GM11168 (cell line): ENCODE measurements around the gene SGMS1.
"Not testable (repeated sequence)": the region's sequence is repeated elsewhere in the genome, so short reads cannot be mapped to it uniquely, and the experiment has no call there.

Experiments used
- in situ Hi-C: fragments of 300-500 bp; cut with MboI; formaldehyde crosslinking; loops from one replicate; pipeline ENCODE4 v1.12.0; 2022; ENCODE audit warnings: low sequenced_read_pairs; ENCODE audit not compliant: unreplicated experiment

SGMS1 gene

GRCh38 chr10:50390302-50390701 lies 233.5 kb downstream of the SGMS1 start:
- in situ Hi-C loops: no loop called here

DNA sequence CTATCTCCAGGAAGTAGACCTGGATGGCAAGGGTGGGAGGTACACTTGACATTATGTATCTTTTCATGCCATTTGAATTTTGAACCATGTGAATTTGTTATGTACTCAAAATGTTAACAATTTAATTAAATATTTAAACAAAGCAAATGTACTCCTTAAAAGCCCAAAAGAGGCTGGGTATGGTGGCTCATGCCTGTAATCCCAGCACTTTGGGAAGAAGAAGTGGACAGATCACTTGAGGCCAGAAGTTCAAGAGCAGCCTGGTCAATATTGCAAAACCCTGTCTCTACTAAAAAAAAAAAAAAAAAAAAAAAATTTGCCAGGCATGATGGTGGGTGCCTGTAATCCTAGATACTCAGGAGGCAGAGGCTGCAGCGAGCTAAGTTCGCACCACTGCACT lies 235.6 kb downstream of the SGMS1 start:
- in situ Hi-C loops: no loop called here

- in situ Hi-C loops: no loop called here
Measured at GRCh38 chr10:50387732-50388073, 236.1 kb downstream of the SGMS1 start.

GRCh38 chr10:50387007-50387731 lies 236.6 kb downstream of the SGMS1 start:
- in situ Hi-C loops: no loop called here

DNA sequence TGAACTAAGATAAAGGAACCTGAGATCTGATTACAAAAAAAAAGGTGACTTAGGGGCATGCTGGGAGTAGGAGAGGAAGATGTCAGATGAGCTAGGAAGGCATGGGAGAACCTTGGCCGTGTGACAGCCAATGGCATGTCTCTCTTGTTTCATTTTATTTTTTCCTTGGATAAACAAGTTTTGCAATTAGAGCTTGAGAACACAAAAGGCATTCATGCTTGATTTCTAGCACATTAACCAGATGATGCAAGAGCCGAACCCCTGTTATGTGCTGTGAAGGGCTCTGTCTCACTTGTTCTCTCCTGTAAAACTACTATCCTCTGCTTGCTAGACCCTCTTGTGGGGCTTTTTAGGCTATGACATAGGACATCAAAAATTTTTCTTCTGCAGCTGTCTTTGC lies 238.1 kb downstream of the SGMS1 start:
- in situ Hi-C loops: no loop called here

- in situ Hi-C loops: no loop called here
Measured at GRCh38 chr10:50384898-50385297, 238.9 kb downstream of the SGMS1 start.

DNA sequence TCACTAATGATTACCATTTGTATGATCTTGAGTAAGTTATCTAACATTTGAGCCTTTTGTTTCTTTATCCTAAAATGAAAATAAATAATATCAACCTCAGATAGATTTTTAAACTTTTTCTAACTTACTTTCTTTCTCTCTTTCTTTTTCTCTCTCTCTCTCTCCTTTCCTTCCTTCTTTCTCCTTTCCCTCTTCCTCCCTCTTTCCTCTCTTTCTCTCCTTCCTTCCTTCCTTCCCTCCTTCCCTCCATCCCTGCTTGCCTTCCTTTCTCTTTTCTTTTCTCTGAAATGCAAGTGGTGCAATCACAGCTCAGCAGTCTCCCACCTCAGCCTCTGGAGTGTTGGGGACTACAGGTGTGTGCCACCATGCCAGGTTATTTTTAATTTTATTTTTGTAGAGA lies 239.5 kb downstream of the SGMS1 start:
- in situ Hi-C loops: no loop called here

GRCh38 chr10:50382576-50383023 lies 241.2 kb downstream of the SGMS1 start:
- in situ Hi-C loops: no loop called here

DNA sequence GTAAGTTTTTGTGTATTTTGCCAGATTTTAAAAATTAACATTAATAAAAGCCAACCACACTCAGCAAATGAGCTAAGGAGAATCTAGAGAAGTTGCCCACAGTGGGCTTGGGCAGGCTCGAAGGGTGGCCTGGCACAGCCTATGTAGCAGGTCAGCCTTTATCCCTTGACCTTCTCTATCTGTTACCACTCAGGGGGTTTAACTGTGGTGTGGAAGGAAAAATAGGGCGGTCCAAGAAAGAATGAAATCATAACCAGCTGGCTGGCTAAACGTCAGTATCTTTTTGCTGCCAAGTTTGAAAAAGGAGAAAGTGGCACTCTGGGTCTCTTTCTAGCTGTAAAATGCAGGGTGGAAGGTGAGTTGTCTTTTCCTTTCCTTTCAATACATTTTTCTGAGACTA lies 242.1 kb downstream of the SGMS1 start:
- in situ Hi-C loops: no loop called here

GRCh38 chr10:50379616-50380015 lies 244.1 kb downstream of the SGMS1 start:
- in situ Hi-C loops: no loop called here

GRCh38 chr10:50375745-50376144 lies 248.0 kb downstream of the SGMS1 start:
- in situ Hi-C loops: no loop called here

- in situ Hi-C loops: no loop called here
Measured at GRCh38 chr10:50375051-50375452, 248.7 kb downstream of the SGMS1 start.

DNA sequence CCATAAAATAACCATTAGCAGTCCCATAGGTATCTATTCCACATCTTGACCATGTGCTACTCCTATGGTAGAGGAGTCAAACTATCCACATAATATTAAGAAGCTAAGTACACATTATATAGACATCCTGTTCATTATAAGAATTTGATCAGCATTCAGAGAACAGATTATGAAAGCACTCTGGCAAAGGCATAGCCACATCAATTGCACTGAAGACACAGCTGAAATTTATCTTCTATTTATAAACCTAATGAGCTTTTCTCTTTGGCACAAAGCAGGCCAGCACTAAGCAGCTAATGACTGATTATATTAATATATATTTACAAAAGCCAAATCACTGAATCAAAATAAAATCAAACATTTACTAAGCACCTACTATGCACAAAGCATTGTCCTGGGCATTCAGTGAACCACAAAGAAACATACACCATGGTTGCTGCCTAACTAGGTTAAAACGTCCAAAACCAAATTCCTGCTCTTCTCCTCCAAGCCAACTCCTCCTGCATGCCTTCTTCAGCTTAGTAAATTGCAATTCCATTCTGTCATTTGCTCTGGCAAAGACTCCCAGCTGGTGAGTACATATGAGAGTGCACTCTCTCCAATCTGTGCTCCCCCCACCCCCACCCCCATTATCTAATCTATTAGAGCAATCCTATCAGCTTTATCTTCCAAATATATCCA lies 249.8 kb downstream of the SGMS1 start:
- in situ Hi-C loops: no loop called here

- in situ Hi-C loops: no loop called here
Measured at GRCh38 chr10:50369931-50370330, 253.8 kb downstream of the SGMS1 start.

GRCh38 chr10:50367732-50368131 lies 256.0 kb downstream of the SGMS1 start:
- in situ Hi-C loops: no loop called here

GRCh38 chr10:50366421-50366820 lies 257.3 kb downstream of the SGMS1 start:
- in situ Hi-C loops: not testable (repeated sequence)

DNA sequence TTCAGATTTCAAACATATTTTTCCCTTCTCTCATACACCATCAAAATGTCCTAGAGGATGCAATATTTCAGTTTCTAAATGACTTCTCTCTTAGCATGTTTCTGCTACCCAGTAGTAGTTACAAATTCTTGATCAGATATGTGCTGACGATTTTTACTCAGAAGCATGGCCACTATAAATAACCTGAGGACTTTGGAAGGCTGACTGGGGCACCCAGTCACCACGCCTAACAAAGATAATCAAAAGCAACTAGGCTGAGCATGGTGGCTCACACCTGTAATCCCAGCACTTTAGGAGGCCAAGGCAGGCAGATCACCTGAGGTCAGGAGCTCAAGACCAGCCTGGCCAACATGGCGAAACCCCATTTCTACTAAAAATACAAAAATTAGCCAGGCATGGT lies 259.0 kb downstream of the SGMS1 start:
- in situ Hi-C loops: not testable (repeated sequence)

- in situ Hi-C loops: no loop called here
Measured at GRCh38 chr10:50362547-50363125, 261.1 kb downstream of the SGMS1 start.

DNA sequence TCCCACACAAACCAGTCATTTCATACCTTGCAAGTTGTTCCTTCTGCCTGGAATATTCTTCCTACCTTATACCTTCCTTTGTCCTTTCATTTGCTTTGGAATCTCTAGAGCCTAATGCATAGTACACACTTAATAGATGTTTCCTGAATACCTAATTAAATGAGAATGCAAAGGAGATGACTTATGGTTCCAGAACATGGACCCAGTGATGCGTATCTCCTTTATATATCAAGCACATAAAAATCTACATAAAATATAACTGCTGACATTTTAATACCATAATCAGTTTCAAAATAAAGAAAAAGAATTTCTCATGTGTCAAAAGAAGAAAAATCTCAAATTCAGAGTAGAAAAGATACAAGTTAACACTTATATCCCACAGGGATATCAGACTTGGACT lies 261.8 kb downstream of the SGMS1 start:
- in situ Hi-C loops: no loop called here

DNA sequence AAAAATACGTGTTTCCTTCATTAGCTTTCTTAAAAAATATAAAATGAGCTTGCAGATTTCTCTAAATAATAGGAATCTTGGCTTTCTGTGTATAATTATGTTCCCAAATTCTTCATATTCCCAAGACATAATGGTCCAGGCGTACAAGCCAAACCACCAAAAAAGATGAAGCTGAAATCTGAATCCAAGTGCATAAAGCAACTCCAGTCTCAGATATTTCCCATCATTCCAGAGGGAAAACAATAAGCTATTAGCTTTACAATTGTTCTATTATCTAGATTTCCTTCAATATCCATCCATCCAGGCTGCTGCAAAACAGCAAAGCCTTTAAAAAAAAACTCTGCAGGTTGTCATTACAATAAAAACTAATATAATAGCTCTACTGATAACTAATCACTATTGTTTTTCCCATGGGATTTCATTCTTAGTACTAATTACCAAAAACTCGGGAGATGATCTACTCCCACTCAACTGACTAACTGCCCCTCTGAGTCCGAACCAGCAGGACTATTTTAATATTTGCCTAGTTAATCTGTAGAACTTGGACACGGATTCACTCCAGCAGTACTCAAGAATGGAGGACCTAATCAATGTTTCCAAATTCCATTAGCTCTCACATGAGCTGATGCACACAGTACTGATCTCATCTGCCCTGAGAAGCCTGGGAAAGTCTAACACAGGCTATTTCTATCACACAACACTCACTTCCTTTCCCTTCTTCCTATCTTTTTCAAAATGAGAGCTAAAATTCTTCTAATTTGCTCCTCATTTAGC lies 263.5 kb downstream of the SGMS1 start:
- in situ Hi-C loops: no loop called here
